Large intestine (tissue), 3 donors: ENCODE data around the gene CACNA1C. TPM values are rescaled to one million over a fixed set of nuclear protein-coding genes. Genes with fewer than 3 reads are reported as not detected.

Source experiments
- DNase-seq, 2 donors: peaks; one replicate each; pipeline versions ENCODE4 v3.0.0 to v3.0.0-alpha.2; 2013
- H3K27ac ChIP-seq: one replicate; pipeline ENCODE4 v1.5.1; 2013; ENCODE audit warnings: low read length
- H3K27me3 ChIP-seq: 2 replicates; pipeline ENCODE4 v1.6.1; 2013; ENCODE audit warnings: low read length; ENCODE audit not compliant: control insufficient read depth, insufficient read depth
- H3K36me3 ChIP-seq: 2 replicates; pipeline ENCODE4 v1.6.1; 2013; ENCODE audit warnings: low read length; ENCODE audit not compliant: control insufficient read depth, insufficient read depth
- H3K4me1 ChIP-seq: one replicate; pipeline ENCODE4 v1.6.1; 2013; ENCODE audit warnings: low read length; ENCODE audit not compliant: control insufficient read depth, insufficient read depth
- H3K4me3 ChIP-seq: one replicate; pipeline ENCODE4 v1.5.1; 2013; ENCODE audit warnings: low read length
- H3K9me3 ChIP-seq: one replicate; pipeline ENCODE4 v1.6.1; 2013; ENCODE audit warnings: mild to moderate bottlenecking, low read depth, low read length, moderate library complexity; ENCODE audit not compliant: control insufficient read depth
- WGBS: methylation state at CpG from one replicate; pipeline ENCODE4 v1.1.5; 2013; ENCODE audit warnings: low lambda C conversion rate; ENCODE audit not compliant: insufficient coverage; 5-methylcytosine and 5-hydroxymethylcytosine counted together
- polyA plus RNA-seq: library from polyadenylated mRNA; unstranded; fragments of 120-200 nt; gene quantifications from one replicate; pipeline ENCODE4 v1.2.1, GENCODE V29; 2013

CACNA1C gene
- polyA plus RNA-seq, 1 donor: 5.9 TPM

DNA sequence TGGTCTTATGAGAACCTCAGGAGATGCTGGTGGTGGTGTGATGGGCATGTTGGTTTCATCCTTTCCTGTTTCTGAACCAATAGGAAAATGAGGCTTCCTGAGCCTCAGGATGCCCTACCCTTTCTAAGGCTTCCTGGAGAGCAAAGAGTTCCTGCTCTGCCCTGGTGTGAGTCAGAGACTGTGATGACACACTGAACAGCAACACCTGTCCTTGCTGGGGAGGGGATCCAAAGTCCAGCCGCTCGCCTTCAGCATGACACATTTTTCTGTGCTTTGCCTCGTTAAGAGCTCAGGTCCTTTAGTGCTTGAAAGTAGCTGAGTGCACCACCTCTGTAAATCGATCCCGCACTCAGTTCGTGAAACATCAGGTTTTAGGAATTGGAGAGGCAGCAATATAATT, 116.0 kb downstream of the CACNA1C start:
- DNase-seq: peak; percentile 96 to 98
- no CpG with 5 or more reads among the region's 6 CpGs for WGBS
- H3K4me3 ChIP-seq: no peak overlapping the region
- peaks cover 26% of the 10 kb centered on the region for H3K4me1 ChIP-seq
- H3K9me3 ChIP-seq: peaks cover 6% of the 10 kb centered on the region
- H3K27me3 ChIP-seq: no peaks in the 10 kb centered on the region
- H3K36me3 ChIP-seq: no peaks in the 10 kb centered on the region
- H3K27ac ChIP-seq: peak overlapping the region; percentile 91

DNA sequence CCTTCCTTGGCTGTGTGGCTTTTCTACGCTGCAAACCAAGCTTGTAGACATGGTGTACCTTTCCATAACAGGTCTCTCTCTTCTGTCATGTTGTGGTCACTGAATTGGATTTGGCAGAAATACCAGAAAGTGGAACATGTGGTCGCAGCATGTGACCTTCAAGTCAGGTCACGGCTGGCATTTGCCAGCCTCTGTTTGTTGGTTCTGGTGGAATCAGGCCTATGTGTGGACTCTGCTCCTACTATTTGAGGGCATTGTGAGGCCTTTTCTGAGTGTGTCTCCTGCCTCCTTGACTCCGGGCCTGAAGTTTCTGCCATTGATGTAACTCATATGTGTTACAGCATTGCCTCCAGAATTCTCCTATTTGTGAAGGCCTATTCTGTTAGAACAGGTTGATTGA, 116.7 kb downstream of the CACNA1C start:
- H3K4me1 ChIP-seq: peaks cover 25% of the 10 kb centered on the region
- DNase-seq: peak in 1 of 2 donors; percentile 47
- no peak overlapping the region for H3K4me3 ChIP-seq
- no peaks in the 10 kb centered on the region for H3K36me3 ChIP-seq
- peak overlapping the region; percentile 75 for H3K27ac ChIP-seq
- H3K27me3 ChIP-seq: no peaks in the 10 kb centered on the region
- peaks cover 6% of the 10 kb centered on the region for H3K9me3 ChIP-seq
- WGBS: no CpG with 5 or more reads among the region's 4 CpGs

DNA sequence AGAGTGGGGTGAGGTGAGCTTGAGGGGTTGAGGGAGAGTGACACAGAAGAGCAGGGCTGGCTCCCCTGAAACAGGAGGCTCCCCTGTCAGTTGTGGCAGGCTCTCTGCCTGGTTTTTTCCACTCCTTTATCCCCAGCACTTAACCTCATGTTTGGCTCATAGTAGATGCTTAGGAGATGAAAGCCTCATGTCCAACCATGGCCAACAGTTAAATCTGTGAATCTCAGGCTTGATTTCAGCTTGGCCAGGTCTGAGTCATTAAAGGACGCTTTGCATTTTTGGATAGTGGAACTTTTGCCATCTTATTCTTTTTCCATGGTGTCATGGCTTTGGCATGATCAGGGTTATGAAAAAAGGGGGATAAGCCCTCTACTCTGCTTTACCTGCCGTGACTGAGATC, 117.2 kb downstream of the CACNA1C start:
- no CpG with 5 or more reads among the region's 2 CpGs for WGBS
- DNase-seq: no peak
- Histone ChIP-seq H3K9me3 (peaks cover 6% of the 10 kb centered on the region), H3K27me3 (no peaks in the 10 kb centered on the region), H3K4me3 (no peak overlapping the region), H3K27ac (peak overlapping the region; percentile 75), H3K4me1 (peaks cover 25% of the 10 kb centered on the region), H3K36me3 (no peaks in the 10 kb centered on the region)

DNA sequence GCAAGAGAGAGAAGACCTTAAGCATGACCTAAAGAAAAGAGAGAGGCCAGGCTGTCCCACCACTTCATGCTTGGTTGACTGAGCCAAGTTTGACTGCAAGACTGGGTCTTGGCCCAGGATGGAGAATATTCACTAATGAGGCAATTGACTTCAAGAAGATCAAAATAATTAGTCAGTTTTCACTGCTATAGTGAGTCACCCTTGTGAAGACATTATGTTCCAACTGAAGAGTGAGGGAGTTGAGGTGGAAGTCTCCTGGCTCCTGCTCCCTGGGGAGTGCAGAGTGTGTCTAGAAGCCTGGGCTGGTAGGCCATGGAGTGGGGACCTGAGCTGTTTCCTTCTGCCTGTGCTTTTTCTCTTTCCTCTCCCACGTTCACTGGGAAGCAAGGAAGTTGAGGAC, 117.6 kb downstream of the CACNA1C start:
- Histone ChIP-seq H3K27me3 (no peaks in the 10 kb centered on the region), H3K4me1 (peaks cover 25% of the 10 kb centered on the region), H3K27ac (no peak overlapping the region), H3K4me3 (no peak overlapping the region), H3K9me3 (peaks cover 6% of the 10 kb centered on the region), H3K36me3 (no peaks in the 10 kb centered on the region)
- DNase-seq: no peak
- no CpG with 5 or more reads among the region's 1 CpG for WGBS

DNA sequence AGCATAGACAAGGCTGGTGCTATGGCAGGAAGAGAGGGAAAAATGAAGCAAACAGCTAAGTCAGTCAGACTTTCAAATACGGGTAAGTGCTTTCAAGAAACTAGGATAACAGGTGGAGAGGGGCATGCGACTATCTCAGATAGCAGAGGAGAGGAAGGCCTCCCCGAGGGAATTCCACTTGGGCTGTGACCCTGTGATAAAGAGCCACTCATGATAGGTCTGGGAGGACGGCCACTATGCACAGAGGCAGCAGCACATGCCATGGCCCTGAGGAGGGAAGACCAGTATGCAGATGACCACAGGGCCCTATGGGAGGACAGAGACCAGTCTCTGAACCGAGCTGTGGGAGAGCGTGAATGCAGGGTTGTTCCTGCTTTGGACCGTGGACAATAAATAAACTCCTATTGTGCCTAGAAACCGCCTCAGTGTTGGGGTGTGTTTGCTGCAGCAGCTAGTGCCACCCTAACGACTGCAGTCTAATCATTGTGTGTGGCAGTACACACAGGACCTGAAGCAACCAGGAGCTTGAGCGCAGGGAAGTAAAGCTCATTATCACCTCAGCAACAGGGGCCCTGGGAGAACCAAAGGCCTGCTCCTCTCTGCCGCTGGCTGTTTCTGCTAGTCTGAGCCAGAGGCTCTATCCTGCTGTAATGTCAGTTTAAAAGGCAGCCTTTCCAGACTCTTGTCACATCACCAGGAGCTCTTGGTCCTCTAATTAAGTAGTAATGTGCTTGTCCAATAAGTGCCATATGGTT, 119.1 kb downstream of the CACNA1C start:
- Histone ChIP-seq H3K27me3 (no peaks in the 10 kb centered on the region), H3K4me3 (no peak overlapping the region), H3K36me3 (no peaks in the 10 kb centered on the region), H3K9me3 (peaks cover 4% of the 10 kb centered on the region), H3K27ac (no peak overlapping the region), H3K4me1 (peaks cover 25% of the 10 kb centered on the region)
- 40% methylated on average over 1 of the region's 11 CpGs for WGBS
- peak; percentile 34 to 66 for DNase-seq

DNA sequence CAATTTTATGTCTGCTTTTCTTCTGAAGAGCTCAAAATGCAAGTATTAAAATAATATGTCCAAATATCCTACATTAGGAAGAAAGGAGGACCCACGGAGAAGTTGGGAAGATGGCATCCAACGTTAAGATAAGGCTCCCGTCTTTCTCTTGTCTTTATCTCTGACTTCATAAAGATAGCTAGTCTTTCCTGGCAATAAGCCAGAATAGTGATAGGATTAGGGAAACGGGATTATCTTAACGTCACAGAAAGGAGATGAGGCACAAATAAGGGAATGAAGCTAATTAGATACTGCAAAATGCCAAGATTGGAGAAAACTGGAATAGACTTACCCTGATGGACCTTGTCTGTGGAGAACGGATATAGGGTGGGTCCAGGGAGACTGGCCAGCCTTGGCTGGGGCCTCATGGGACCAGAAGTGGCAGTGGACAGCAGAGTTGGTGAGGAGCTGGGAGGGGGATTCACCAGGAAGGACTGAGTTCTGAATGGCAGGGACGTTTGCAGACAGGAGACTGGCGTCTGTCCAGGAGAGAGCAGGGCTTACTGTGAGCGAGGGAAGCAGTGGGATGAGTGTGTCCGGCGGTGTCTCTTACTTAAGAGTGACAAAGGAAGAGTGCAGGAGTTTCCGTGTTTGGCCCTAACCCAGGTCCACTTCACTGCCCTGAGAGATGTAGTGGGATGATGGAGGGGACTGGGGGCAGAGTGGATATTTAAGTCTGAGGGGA, 119.9 kb downstream of the CACNA1C start:
- no peak for DNase-seq
- H3K27ac ChIP-seq: no peak overlapping the region
- H3K9me3 ChIP-seq: peaks cover 1% of the 10 kb centered on the region
- peaks cover 25% of the 10 kb centered on the region for H3K4me1 ChIP-seq
- no peaks in the 10 kb centered on the region for H3K36me3 ChIP-seq
- 23% methylated on average over 2 of the region's 12 CpGs for WGBS
- no peak overlapping the region for H3K4me3 ChIP-seq
- no peaks in the 10 kb centered on the region for H3K27me3 ChIP-seq

DNA sequence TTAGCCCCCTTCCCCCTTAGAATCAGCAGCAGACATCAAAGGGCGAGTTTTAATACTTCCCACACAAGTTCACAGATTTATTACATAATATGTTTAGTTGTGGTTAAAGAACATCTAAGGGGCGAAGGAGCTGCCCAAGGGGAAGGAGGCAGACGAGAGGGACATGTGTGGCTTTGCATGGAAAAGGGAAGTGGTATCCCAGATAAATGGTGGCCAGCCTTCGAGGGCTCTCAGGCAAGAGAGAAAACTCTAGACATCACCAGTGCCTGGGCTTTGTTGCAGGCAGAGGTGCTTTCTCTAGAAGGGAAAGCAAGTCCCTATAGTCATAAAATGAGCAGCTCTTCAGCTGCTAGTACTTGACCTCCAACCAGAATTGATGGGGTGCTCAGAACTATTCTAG, 121.2 kb downstream of the CACNA1C start:
- Histone ChIP-seq H3K27me3 (no peaks in the 10 kb centered on the region), H3K4me3 (no peak overlapping the region), H3K9me3 (no peaks in the 10 kb centered on the region), H3K36me3 (no peaks in the 10 kb centered on the region), H3K27ac (no peak overlapping the region), H3K4me1 (peaks cover 19% of the 10 kb centered on the region)
- no peak for DNase-seq
- WGBS: no CpG with 5 or more reads among the region's 4 CpGs

DNA sequence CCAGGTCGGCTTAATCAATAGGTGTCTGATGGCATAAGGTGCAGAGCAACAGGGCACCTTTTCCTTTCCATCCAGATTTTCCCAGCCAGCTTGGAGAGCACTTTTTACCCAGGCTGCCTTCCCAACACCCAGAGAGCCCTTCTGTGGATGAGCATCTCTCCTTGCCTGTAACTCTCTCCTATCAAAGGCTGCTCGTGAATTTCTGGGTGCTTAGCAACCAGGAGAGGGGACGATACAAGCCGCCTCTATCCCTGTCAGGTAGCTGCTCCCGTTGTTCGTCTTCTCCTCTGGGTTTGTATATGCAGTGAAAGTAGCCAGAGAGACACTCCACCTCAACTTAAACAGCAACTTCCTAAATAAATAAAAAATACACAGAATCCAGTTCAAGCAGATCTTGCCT, 124.2 kb downstream of the CACNA1C start:
- Histone ChIP-seq H3K4me1 (peaks cover 2% of the 10 kb centered on the region), H3K27ac (no peak overlapping the region), H3K27me3 (no peaks in the 10 kb centered on the region), H3K4me3 (no peak overlapping the region), H3K36me3 (no peaks in the 10 kb centered on the region), H3K9me3 (no peaks in the 10 kb centered on the region)
- no CpG with 5 or more reads among the region's 6 CpGs for WGBS
- DNase-seq: no peak

DNA sequence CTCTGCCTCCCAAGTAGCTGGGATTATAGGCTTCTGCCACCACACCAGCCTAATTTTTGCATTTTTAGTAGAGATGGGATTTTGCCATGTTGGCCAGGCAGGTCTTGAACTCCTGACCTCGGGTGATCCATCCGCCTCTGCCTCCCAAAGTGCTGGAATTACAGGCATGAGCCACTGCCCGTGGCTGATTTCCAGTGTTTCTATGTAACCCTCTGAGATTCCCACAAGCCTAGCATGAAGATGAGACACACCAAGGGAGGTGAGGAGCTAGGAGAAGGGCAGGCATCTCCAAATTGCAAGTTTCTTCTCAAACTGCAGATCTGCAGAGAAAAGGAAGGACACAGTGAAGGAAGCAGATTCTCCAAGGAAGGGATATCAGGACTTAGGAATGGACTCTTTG, 125.0 kb downstream of the CACNA1C start:
- Histone ChIP-seq H3K27me3 (no peaks in the 10 kb centered on the region), H3K4me1 (no peaks in the 10 kb centered on the region), H3K4me3 (no peak overlapping the region), H3K36me3 (no peaks in the 10 kb centered on the region), H3K9me3 (no peaks in the 10 kb centered on the region), H3K27ac (no peak overlapping the region)
- DNase-seq: no peak
- WGBS: 80% methylated on average over 1 of the region's 3 CpGs

DNA sequence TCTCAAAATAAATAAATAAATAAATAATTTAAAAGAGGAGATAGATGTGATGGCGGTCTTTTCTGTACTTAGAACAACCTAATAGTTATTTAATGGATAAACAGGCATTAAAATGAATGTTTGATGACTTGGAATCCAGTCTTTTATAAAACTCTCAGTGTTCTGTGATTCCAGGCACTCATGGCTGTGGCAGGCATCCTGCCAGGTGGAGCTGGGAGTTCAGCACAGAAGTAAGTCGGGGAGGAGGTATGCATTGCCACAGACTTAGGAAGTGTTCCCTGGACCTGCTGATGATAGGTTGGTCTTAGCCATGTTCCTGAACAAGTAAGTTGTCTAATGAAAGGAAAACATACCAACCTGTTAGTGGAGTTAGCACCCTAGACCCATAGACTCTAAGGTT, 126.3 kb downstream of the CACNA1C start:
- DNase-seq: no peak
- Histone ChIP-seq H3K27me3 (no peaks in the 10 kb centered on the region), H3K4me1 (peaks cover 3% of the 10 kb centered on the region), H3K4me3 (no peak overlapping the region), H3K9me3 (no peaks in the 10 kb centered on the region), H3K36me3 (no peaks in the 10 kb centered on the region), H3K27ac (no peak overlapping the region)
- 88% methylated on average over 1 of the region's 2 CpGs for WGBS
